CD4-positive, alpha-beta T cell (primary cell): ENCODE results near the gene DPEP2NB. TPM values are rescaled to one million over a fixed set of nuclear protein-coding genes. Genes with fewer than 3 reads are reported as not detected.

Experiments
- total RNA-seq, 174 experiments: library from RNA in 2 of 174; stranded (reverse) in 2 of 174; gene quantifications; one replicate each; pipeline ENCODE4 v1.2.3 and lab custom pipeline; 2021 to 2026

DPEP2NB gene
- total RNA-seq, 2 experiments from 2014 or later: not detected

Other genes with a start within 250 kb of the DPEP2NB start
- 10 to 100 TPM; 12.0 to 13.6 TPM for gene RANBP10, start 209.4 kb downstream of the DPEP2NB start, total RNA-seq
- under 1 TPM; 0.52 to 0.61 TPM for gene TSNAXIP1, start 209.0 kb downstream of the DPEP2NB start, total RNA-seq
- 10 to 100 TPM; 31.2 to 32.1 TPM for gene THAP11, start 173.6 kb downstream of the DPEP2NB start, total RNA-seq
- 10 to 100 TPM; 24.0 to 25.7 TPM for gene NUTF2, start 169.0 kb downstream of the DPEP2NB start, total RNA-seq
- 10 to 100 TPM; 77.5 to 84.1 TPM for gene CENPT, start 168.2 kb downstream of the DPEP2NB start, total RNA-seq
- gene EDC4, start 142.9 kb downstream of the DPEP2NB start, total RNA-seq: 100 to 1,000 TPM; 134 to 145 TPM
- gene NRN1L, start 131.0 kb downstream of the DPEP2NB start, total RNA-seq: 1 to 10 TPM; 2.9 to 4.4 TPM
- 10 to 100 TPM; 11.4 to 13.3 TPM for gene PSKH1, start 122.7 kb downstream of the DPEP2NB start, total RNA-seq
- 10 to 100 TPM; 18.3 to 19.5 TPM for gene CTRL, start 84.0 kb downstream of the DPEP2NB start, total RNA-seq
- gene PSMB10, start 79.1 kb downstream of the DPEP2NB start, total RNA-seq: 10 to 100 TPM; 68.7 to 71.6 TPM
- gene LCAT, start 71.8 kb downstream of the DPEP2NB start, total RNA-seq: 1 to 10 TPM; 5.9 to 6.3 TPM
- gene SLC12A4, start 47.3 kb downstream of the DPEP2NB start, total RNA-seq: 10 to 100 TPM; 15.1 to 17.7 TPM
- gene DPEP3, start 35.4 kb downstream of the DPEP2NB start, total RNA-seq: under 1 TPM; 0.53 to 0.63 TPM
- 10 to 100 TPM; 42.2 to 43.5 TPM for gene DPEP2, start 16.4 kb downstream of the DPEP2NB start, total RNA-seq
- 10 to 100 TPM; 18.9 to 19.4 TPM for gene DDX28, start 7.3 kb upstream of the DPEP2NB start, total RNA-seq
- gene DUS2, start 7.4 kb upstream of the DPEP2NB start, total RNA-seq: 10 to 100 TPM; 10.4 to 13.6 TPM
- 10 to 100 TPM; 84.8 to 94.4 TPM for gene NFATC3, start 69.5 kb upstream of the DPEP2NB start, total RNA-seq
- not detected for gene ESRP2, start 220.2 kb upstream of the DPEP2NB start, total RNA-seq
- gene PLA2G15, start 229.5 kb upstream of the DPEP2NB start, total RNA-seq: 1 to 10 TPM; 4.3 to 4.7 TPM
- 100 to 1,000 TPM; 187 to 197 TPM for gene SLC7A6, start 248.6 kb upstream of the DPEP2NB start, total RNA-seq